GM23248 (cell line): Measurements from ENCODE around the gene ADPRHL1. TPM values are rescaled to one million over a fixed set of nuclear protein-coding genes. Genes with fewer than 3 reads are reported as not detected.
"Not testable (repeated sequence)": the region's sequence is repeated elsewhere in the genome, so short reads cannot be mapped to it uniquely, and the experiment has no call there.

Experiments used
- DNase-seq: peaks from one replicate; pipeline ENCODE4 v3.0.0-alpha.2; 2015
- H2AFZ ChIP-seq: fragments of 200-600 bp; sonication (generic); 2 replicates; pipeline ENCODE4 v1.6.1; 2016; ENCODE audit warnings: antibody characterized with exemption
- H3F3A ChIP-seq: fragments of 200-600 bp; sonication (generic); 2 replicates; pipeline ENCODE4 v1.6.1; 2016; ENCODE audit warnings: mild to moderate bottlenecking, antibody characterized with exemption, mixed run types; ENCODE audit not compliant: insufficient read depth
- H3K27ac ChIP-seq: fragments of 200-600 bp; sonication (generic); 2 replicates; pipeline ENCODE4 v1.5.1; 2016; ENCODE audit warnings: mild to moderate bottlenecking
- H3K27me3 ChIP-seq: fragments of 200-600 bp; sonication (generic); replicated peaks from 2 replicates; pipeline ENCODE4 v1.6.1; 2016; ENCODE audit warnings: mild to moderate bottlenecking; ENCODE audit not compliant: insufficient read depth
- H3K36me3 ChIP-seq: fragments of 200-600 bp; sonication (generic); 2 replicates; pipeline ENCODE4 v1.6.1; 2016; ENCODE audit warnings: low read depth, mild to moderate bottlenecking
- H3K4me1 ChIP-seq: fragments of 200-600 bp; sonication (generic); 2 replicates; pipeline ENCODE4 v1.6.1; 2016; ENCODE audit warnings: mild to moderate bottlenecking; ENCODE audit not compliant: insufficient read depth
- H3K4me2 ChIP-seq: fragments of 200-600 bp; sonication (generic); one replicate; pipeline ENCODE4 v1.6.1; 2016; ENCODE audit warnings: mild to moderate bottlenecking; ENCODE audit not compliant: unreplicated experiment
- H3K4me3 ChIP-seq: fragments of 200-600 bp; sonication (generic); 2 replicates; pipeline ENCODE4 v1.5.1; 2016; ENCODE audit warnings: mild to moderate bottlenecking
- H3K79me2 ChIP-seq: fragments of 200-600 bp; sonication (generic); 2 replicates; pipeline ENCODE4 v1.6.1; 2016; ENCODE audit warnings: mild to moderate bottlenecking; ENCODE audit not compliant: insufficient read depth
- H3K9ac ChIP-seq: fragments of 200-600 bp; sonication (generic); 2 replicates; pipeline ENCODE4 v1.6.1; 2016; ENCODE audit warnings: mild to moderate bottlenecking
- H3K9me2 ChIP-seq: fragments of 200-600 bp; sonication (generic); 2 replicates; pipeline ENCODE4 v1.6.1; 2016; ENCODE audit warnings: mixed run types, mild to moderate bottlenecking, moderate library complexity; ENCODE audit not compliant: insufficient read depth
- H3K9me3 ChIP-seq: fragments of 200-600 bp; sonication (generic); one replicate; pipeline ENCODE4 v1.6.1; 2017; ENCODE audit warnings: low read depth
- H4K20me1 ChIP-seq: fragments of 200-600 bp; sonication (generic); 2 replicates; pipeline ENCODE4 v1.6.0; 2016; ENCODE audit not compliant: insufficient read depth
- EZH2 ChIP-seq: fragments of 200-600 bp; sonication (generic); IDR thresholded peaks from 2 replicates; pipeline ENCODE4 v1.6.1; 2018; ENCODE audit warnings: antibody characterized with exemption, mild to moderate bottlenecking; ENCODE audit not compliant: insufficient read depth, poor library complexity, severe bottlenecking
- EZH2phosphoT487 ChIP-seq: fragments of 200-600 bp; sonication (generic); IDR thresholded peaks from 2 replicates; pipeline ENCODE4 v1.6.1; 2018; ENCODE audit warnings: antibody characterized with exemption, moderate library complexity, mild to moderate bottlenecking, low read depth; ENCODE audit not compliant: insufficient read depth
- WGBS, 2 experiments: methylation state at CpG; one replicate each; pipeline ENCODE4 v1.1.6; 2015 to 2017; ENCODE audit warnings: low lambda C conversion rate in 2 of 2, low coverage in 1 of 2; ENCODE audit errors: missing lambda C conversion rate in 2 of 2; 5-methylcytosine and 5-hydroxymethylcytosine counted together
- in situ Hi-C: fragments of 300-500 bp; cut with MboI; formaldehyde crosslinking; loops from 2 replicates; pipeline ENCODE4 v1.15.0; 2020
- polyA plus RNA-seq: library from polyadenylated mRNA; unstranded; fragments of >200 nt; fragmentation: Nextera tagmentation; extraction: Ambion mirVana; gene quantifications from 2 replicates; pipeline ENCODE4 v1.2.1, GENCODE V29; 2016
- total RNA-seq: library from RNA; depleted of rRNA; stranded (reverse); fragments of >200 nt; shearing (Covaris generic); gene quantifications from 2 replicates; pipeline ENCODE4 v1.2.3, GENCODE V29; 2014

ADPRHL1 gene
- total and polyA plus RNA-seq, 2 experiments from 2014 or later: 1.8 to 2.2 TPM

GRCh38 chr13:113371061-113371460 lies 82.2 kb downstream of the ADPRHL1 start:
- Histone ChIP-seq H3K4me3 (no peak overlapping the region), H3F3A (no peaks in the 10 kb centered on the region), H3K9me3 (no peaks in the 10 kb centered on the region), H2AFZ (no peak overlapping the region), H3K79me2 (no peaks in the 10 kb centered on the region), H3K4me1 (no peaks in the 10 kb centered on the region), H3K27me3 (no peaks in the 10 kb centered on the region), H3K9me2 (no peaks in the 10 kb centered on the region), H3K9ac (no peak overlapping the region), H3K4me2 (no peak overlapping the region), H4K20me1 (no peaks in the 10 kb centered on the region), H3K27ac (no peak overlapping the region), H3K36me3 (no peaks in the 10 kb centered on the region)
- WGBS, 2 experiments: 87 to 89% methylated on average over 11 to 12 of the region's 13 CpGs
- TF ChIP-seq EZH2: no peak
- no peak for TF ChIP-seq EZH2phosphoT487
- in situ Hi-C loops: no loop called here
- DNase-seq: no peak

DNA sequence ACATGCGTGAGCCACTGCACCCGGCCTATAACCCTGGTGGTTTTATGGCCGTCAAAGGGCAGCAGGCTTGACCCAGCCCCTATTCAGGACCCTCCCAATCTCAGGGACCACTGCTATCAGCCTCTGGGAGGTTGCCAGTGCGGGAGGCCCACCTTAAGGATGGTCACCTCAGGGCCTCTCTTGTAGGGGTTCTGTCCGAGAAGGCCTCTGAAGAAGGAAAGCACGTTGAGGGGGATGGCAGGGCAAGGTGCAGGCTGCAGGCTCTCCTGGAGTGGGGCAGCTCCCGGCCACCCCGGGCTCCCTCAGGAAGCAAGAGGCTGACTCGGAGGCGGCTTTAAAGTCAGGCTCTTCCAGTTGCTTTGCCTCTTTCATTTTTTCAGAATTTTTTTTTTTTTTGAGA lies 83.4 kb downstream of the ADPRHL1 start:
- no peaks in the 10 kb centered on the region for H3K36me3 ChIP-seq
- in situ Hi-C loops: no loop called here
- no peak for DNase-seq
- no peak overlapping the region for H3K4me3 ChIP-seq
- H2AFZ ChIP-seq: no peak overlapping the region
- H3K27me3 ChIP-seq: no peaks in the 10 kb centered on the region
- no peak overlapping the region for H3K27ac ChIP-seq
- H3K9me3 ChIP-seq: no peaks in the 10 kb centered on the region
- H3K79me2 ChIP-seq: no peaks in the 10 kb centered on the region
- no peak overlapping the region for H3K4me2 ChIP-seq
- no peaks in the 10 kb centered on the region for H3F3A ChIP-seq
- no peaks in the 10 kb centered on the region for H3K4me1 ChIP-seq
- TF ChIP-seq EZH2 (no peak), EZH2phosphoT487 (no peak)
- 67 to 70% methylated on average over 10 of the region's 10 CpGs for WGBS, 2 experiments
- H3K9me2 ChIP-seq: no peaks in the 10 kb centered on the region
- H4K20me1 ChIP-seq: no peaks in the 10 kb centered on the region
- no peak overlapping the region for H3K9ac ChIP-seq

DNA sequence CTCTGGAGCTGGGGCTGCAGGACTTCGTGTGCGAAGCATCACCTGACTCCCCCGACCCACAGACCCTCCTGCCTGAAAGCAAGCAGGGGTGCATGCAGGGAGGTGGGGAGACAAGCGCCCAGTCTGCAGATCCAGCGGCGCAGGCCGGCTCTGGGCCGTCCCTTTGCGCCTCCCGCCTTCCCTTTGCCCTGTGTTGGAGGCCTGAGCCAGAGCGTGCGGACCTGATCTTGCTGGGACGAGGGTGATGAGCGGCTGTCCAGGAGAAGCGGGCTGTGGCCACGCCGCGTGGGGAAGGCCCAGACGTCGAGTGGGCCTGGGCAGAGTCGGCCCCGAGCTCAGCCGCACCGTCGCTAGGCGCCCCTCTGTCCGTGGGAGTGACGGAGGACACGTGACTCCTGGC lies 84.1 kb downstream of the ADPRHL1 start:
- H3K27ac ChIP-seq: no peak overlapping the region
- no peak for DNase-seq
- no peak overlapping the region for H3K4me2 ChIP-seq
- no peaks in the 10 kb centered on the region for H3K4me1 ChIP-seq
- no peaks in the 10 kb centered on the region for H4K20me1 ChIP-seq
- H3K9ac ChIP-seq: no peak overlapping the region
- no peaks in the 10 kb centered on the region for H3F3A ChIP-seq
- no peaks in the 10 kb centered on the region for H3K9me3 ChIP-seq
- H2AFZ ChIP-seq: no peak overlapping the region
- no peaks in the 10 kb centered on the region for H3K9me2 ChIP-seq
- no peaks in the 10 kb centered on the region for H3K79me2 ChIP-seq
- 80 to 91% methylated on average over 24 to 28 of the region's 29 CpGs for WGBS, 2 experiments
- H3K36me3 ChIP-seq: no peaks in the 10 kb centered on the region
- TF ChIP-seq EZH2phosphoT487 (no peak), EZH2 (no peak)
- no peaks in the 10 kb centered on the region for H3K27me3 ChIP-seq
- H3K4me3 ChIP-seq: no peak overlapping the region
- in situ Hi-C loops: no loop called here

DNA sequence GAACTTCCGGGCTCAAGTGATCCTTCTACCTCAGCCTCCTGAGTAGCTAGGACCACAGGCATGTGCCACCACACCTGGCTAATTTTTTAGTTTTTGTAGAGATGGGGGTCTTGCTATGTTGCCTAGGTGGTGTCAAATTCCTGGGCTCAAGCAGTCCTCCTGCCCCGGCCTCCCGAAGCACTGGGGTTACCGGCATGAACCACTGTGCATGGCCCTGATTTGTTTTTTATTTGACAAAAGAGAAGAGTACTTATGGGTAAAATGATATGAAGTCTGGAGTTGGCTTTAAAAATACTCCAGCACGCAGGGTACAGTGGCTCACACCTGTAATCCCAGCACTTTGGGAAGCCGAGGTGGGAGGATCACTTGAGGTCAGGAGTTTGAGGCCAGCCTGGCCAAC lies 84.9 kb downstream of the ADPRHL1 start:
- DNase-seq, H3K27ac ChIP-seq, H3K4me3 ChIP-seq, H4K20me1 ChIP-seq, H3K9me2 ChIP-seq, H3F3A ChIP-seq, H3K79me2 ChIP-seq, H3K4me1 ChIP-seq, H3K4me2 ChIP-seq, H3K27me3 ChIP-seq, H3K9ac ChIP-seq, H3K36me3 ChIP-seq, H3K9me3 ChIP-seq, in situ Hi-C loops, H2AFZ ChIP-seq: not testable (repeated sequence)
- whole genome bisulfite sequencing, 2 experiments: 92 to 94% methylated on average over 6 of the region's 6 CpGs

- H3K9me3 ChIP-seq: no peaks in the 10 kb centered on the region
- H3K27me3 ChIP-seq: peaks cover 11% of the 10 kb centered on the region
- H3K4me1 ChIP-seq: no peaks in the 10 kb centered on the region
- H3K9ac ChIP-seq: no peak overlapping the region
- no peaks in the 10 kb centered on the region for H3K9me2 ChIP-seq
- no peak overlapping the region for H2AFZ ChIP-seq
- in situ Hi-C loops: no loop called here
- TF ChIP-seq EZH2 (no peak), EZH2phosphoT487 (no peak)
- no peak overlapping the region for H3K4me2 ChIP-seq
- no peaks in the 10 kb centered on the region for H4K20me1 ChIP-seq
- DNase-seq: no peak
- WGBS, 2 experiments: 71 to 74% methylated on average over 6 of the region's 6 CpGs
- H3K79me2 ChIP-seq: no peaks in the 10 kb centered on the region
- H3K27ac ChIP-seq: no peak overlapping the region
- no peaks in the 10 kb centered on the region for H3K36me3 ChIP-seq
- no peaks in the 10 kb centered on the region for H3F3A ChIP-seq
- no peak overlapping the region for H3K4me3 ChIP-seq
These were observed 85.5 kb downstream of the ADPRHL1 start for GRCh38 chr13:113367771-113368170.
